Parathyroid adenoma (tissue), 2 donors: ENCODE data around the gene TMCC3.

ENCODE experiments used
- H2AFZ ChIP-seq: fragments of 300-600 bp; sonication (generic); one replicate; pipeline ENCODE4 v1.7.0; 2017; ENCODE audit warnings: antibody characterized with exemption, mild to moderate bottlenecking
- H3K27ac ChIP-seq: fragments of 300-600 bp; sonication (generic); one replicate; pipeline ENCODE4 v1.7.0; 2017
- H3K27me3 ChIP-seq: fragments of 300-600 bp; sonication (generic); one replicate; pipeline ENCODE4 v1.7.0; 2017; ENCODE audit warnings: low read length; ENCODE audit not compliant: control insufficient read depth, insufficient read depth
- H3K36me3 ChIP-seq: fragments of 300-600 bp; sonication (generic); one replicate; pipeline ENCODE4 v1.7.0; 2017; ENCODE audit warnings: low read length; ENCODE audit not compliant: control insufficient read depth, insufficient read depth
- H3K4me1 ChIP-seq: fragments of 300-600 bp; sonication (generic); one replicate; pipeline ENCODE4 v1.7.0; 2017; ENCODE audit warnings: control low read depth
- H3K4me2 ChIP-seq: fragments of 300-600 bp; sonication (generic); one replicate; pipeline ENCODE4 v1.7.0; 2017; ENCODE audit warnings: low read length
- H3K4me3 ChIP-seq: fragments of 300-600 bp; sonication (generic); one replicate; pipeline ENCODE4 v1.7.0; 2017; ENCODE audit warnings: low read depth, low read length
- H3K79me2 ChIP-seq: fragments of 300-600 bp; sonication (generic); one replicate; pipeline ENCODE4 v1.7.0; 2017; ENCODE audit warnings: control low read depth
- H3K9ac ChIP-seq: fragments of 300-600 bp; sonication (generic); one replicate; pipeline ENCODE4 v1.7.0; 2017; ENCODE audit warnings: mild to moderate bottlenecking
- H3K9me3 ChIP-seq: fragments of 300-600 bp; sonication (generic); one replicate; pipeline ENCODE4 v1.7.0; 2017; ENCODE audit warnings: low read length; ENCODE audit not compliant: control insufficient read depth
- CTCF ChIP-seq: fragments of 300-600 bp; sonication (generic); IDR thresholded peaks from one replicate; pipeline ENCODE4 v1.7.0; 2017; ENCODE audit warnings: antibody characterized with exemption, mild to moderate bottlenecking
- donor health status: primary hyperparathyroidism.

TMCC3 gene

GRCh38 chr12:94628369-94628768 is 22.0 kb downstream of the TMCC3 start:
- Histone ChIP-seq H3K79me2 (peaks cover 28% of the 10 kb centered on the region), H3K4me1 (peaks cover 2% of the 10 kb centered on the region), H2AFZ (no peak overlapping the region), H3K27me3 (no peaks in the 10 kb centered on the region), H3K27ac (no peak overlapping the region), H3K9ac (no peak overlapping the region), H3K9me3 (no peaks in the 10 kb centered on the region), H3K4me2 (no peak overlapping the region), H3K4me3 (no peak overlapping the region), H3K36me3 (no peaks in the 10 kb centered on the region)
- no peak for TF ChIP-seq CTCF

GRCh38 chr12:94625531-94625930 is 24.8 kb downstream of the TMCC3 start:
- Histone ChIP-seq H3K27ac (no peak overlapping the region), H3K4me3 (no peak overlapping the region), H3K9me3 (no peaks in the 10 kb centered on the region), H3K79me2 (peaks cover 17% of the 10 kb centered on the region), H2AFZ (no peak overlapping the region), H3K36me3 (no peaks in the 10 kb centered on the region), H3K9ac (no peak overlapping the region), H3K4me1 (peaks cover 17% of the 10 kb centered on the region), H3K4me2 (no peak overlapping the region), H3K27me3 (no peaks in the 10 kb centered on the region)
- no peak for TF ChIP-seq CTCF

GRCh38 chr12:94623161-94623920 is 27.0 kb downstream of the TMCC3 start:
- no peak overlapping the region for H3K9ac ChIP-seq
- H2AFZ ChIP-seq: no peak overlapping the region
- H3K27ac ChIP-seq: peak overlapping the region; percentile 54
- peaks cover 17% of the 10 kb centered on the region for H3K4me1 ChIP-seq
- H3K4me3 ChIP-seq: no peak overlapping the region
- H3K79me2 ChIP-seq: peaks cover 4% of the 10 kb centered on the region
- H3K36me3 ChIP-seq: no peaks in the 10 kb centered on the region
- H3K9me3 ChIP-seq: no peaks in the 10 kb centered on the region
- no peak for TF ChIP-seq CTCF
- no peaks in the 10 kb centered on the region for H3K27me3 ChIP-seq
- peak overlapping the region; percentile 48 for H3K4me2 ChIP-seq

GRCh38 chr12:94622475-94622874 is 27.9 kb downstream of the TMCC3 start:
- Histone ChIP-seq H3K27me3 (no peaks in the 10 kb centered on the region), H3K9me3 (no peaks in the 10 kb centered on the region), H3K4me2 (peak overlapping the region; percentile 48), H3K79me2 (no peaks in the 10 kb centered on the region), H3K4me1 (peaks cover 17% of the 10 kb centered on the region), H3K4me3 (no peak overlapping the region), H3K36me3 (no peaks in the 10 kb centered on the region), H3K27ac (peak overlapping the region; percentile 54), H3K9ac (no peak overlapping the region), H2AFZ (peak overlapping the region; percentile 43)
- TF ChIP-seq CTCF: no peak
